GM18870 (cell line): Measurements from ENCODE around the gene SCRN2.

Experiments used
- ATAC-seq: cut with Tn5 transposase; IDR thresholded peaks from one replicate; pipeline ENCODE4 v1.9.1; 2021; ENCODE audit warnings: moderate library complexity; ENCODE audit not compliant: unreplicated experiment

Gene SCRN2

DNA sequence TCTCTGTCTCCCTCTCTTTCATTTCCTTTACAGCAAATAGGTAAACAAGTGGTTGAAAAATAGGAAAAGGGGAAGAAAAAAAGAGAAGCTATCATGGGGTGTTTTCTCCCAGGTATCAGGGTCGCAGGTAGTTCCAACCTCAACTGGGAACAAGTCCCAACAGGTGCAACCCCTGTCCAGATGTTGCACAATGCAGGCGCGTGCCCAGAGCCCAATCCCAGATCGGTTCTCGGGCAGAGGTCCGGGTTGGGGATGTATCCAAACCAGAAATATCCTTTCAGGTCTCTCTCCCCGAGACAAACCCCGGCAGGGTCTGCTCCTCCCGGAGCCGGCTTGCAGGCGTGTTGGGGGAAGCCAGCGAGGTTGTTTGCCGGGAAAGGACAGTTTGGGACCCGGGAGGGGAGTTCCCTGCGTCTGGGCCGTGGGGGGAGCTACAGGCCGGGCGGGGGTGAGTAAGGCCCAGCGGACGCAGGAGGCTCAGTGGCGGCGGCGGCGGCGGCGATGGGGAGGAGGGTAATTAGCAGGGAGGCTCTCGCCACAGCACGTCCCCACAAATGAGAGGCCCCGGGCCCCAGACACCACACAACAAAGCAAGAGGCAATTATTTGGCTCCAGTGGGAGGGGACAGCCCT is 31.1 kb upstream of the SCRN2 start:
- ATAC-seq: no peak

- ATAC-seq: no peak
Measured at GRCh38 chr17:47871048-47871447, 30.0 kb upstream of the SCRN2 start.

DNA sequence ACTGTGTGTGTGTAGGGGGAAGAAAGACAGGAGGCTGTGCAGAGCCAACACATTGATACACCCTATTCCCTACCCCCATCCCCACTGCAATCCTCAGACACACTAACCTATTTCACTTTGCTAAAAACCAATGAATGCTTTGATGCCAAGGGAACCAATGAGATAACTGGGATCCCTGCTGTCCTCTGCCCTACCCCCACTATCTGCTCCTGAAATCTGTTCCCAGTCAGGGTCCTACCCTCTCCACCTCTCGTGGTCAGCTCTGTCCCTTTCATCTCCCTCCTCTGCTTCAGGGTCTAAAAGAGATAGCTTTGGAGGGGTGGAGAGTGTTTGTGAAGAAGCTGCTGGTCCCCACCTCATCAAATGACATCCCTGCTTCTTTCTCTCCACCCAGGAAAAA is 29.0 kb upstream of the SCRN2 start:
- no peak for ATAC-seq

DNA sequence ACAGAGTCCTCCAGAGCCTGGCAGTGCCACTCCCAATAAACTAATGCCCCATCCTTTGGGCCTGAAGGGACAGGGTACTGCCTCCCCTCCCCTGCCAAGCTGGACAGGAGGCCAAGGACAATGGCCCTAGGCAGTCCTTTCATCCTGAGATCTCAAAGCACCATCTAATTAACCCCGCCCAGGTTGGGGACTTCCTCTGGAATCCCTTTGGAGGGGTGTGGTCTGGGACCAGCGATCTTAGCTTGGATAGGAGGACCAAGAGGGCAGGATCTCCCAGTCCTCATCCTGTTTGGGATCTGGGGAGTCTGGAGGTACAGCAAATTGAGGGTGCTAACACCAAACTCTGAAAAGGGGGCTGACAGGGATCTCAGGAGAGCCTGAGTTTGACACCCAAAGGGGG is 28.0 kb upstream of the SCRN2 start:
- ATAC-seq: no peak

DNA sequence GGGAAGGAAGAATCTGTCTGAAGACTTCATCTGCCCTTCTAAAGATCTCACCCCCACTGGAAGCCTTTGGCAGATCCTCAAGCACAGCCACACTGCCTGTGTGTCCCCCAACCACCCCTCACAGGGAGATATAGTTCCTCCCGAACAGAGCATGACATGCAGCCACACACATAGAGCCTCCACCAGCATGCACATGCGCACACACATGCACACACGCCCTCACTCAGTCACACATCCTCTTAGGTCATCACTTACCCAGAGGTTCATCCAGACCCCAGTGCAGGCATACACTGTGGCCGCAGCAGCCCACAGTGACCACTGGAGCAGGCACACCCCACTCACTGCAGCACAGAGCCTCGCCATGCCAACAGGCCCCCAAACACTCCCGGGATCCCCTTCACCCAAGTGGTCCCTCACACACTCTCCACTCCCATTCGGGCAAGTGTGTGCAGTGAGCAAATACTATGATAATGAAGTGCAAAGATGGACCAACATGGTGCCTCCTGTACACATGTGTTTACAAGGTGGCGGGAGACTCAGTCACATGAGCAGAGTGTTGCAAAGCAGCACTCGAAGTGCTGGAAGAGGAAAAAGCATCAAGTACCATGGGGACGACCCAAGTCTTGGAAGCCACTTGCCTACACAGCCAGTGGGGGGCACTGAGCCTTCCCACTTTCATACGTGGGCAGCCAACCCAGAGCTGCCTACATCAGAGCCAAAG is 26.9 kb upstream of the SCRN2 start:
- ATAC-seq: no peak

DNA sequence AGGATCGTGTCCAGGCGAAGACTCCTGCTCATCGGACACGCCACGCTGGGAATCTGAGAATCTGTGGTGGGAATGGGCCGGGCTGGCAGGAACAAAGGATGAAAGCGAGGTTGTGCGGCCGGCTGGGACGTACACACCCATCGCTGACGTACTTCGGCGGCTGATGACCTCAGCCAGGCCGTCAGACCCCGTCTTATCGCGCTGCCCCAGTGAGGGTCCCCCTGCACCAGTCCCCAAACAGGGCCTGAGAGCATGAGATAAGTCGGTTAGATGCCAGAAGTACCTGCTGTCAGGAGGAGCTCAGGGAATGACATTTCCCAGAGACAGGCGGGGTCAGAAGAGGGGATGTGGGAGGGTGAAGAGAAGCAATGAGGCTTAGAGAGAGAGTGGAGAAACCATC is 25.9 kb upstream of the SCRN2 start:
- ATAC-seq: no peak

DNA sequence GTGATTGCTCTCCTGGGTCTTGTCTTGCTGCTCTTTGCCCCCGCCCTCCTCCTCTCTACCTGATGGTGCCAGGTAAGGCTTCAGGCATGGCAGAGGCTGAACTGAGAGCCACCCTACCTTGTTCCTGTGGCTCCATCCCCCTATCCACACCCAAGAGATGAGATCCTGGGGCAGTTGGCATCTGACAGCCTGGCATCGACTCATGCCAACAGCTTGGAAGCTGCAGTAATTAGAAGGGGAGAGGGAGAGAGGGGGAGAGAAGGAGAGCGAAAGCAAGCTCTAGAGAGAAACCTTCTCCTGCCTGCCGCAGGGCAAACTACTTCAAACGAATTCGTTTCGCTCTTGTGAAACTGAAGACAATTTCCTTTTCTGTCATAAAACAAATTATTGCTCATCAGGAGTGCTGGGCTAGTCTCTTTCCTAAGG is 23.7 kb upstream of the SCRN2 start:
- no peak for ATAC-seq

DNA sequence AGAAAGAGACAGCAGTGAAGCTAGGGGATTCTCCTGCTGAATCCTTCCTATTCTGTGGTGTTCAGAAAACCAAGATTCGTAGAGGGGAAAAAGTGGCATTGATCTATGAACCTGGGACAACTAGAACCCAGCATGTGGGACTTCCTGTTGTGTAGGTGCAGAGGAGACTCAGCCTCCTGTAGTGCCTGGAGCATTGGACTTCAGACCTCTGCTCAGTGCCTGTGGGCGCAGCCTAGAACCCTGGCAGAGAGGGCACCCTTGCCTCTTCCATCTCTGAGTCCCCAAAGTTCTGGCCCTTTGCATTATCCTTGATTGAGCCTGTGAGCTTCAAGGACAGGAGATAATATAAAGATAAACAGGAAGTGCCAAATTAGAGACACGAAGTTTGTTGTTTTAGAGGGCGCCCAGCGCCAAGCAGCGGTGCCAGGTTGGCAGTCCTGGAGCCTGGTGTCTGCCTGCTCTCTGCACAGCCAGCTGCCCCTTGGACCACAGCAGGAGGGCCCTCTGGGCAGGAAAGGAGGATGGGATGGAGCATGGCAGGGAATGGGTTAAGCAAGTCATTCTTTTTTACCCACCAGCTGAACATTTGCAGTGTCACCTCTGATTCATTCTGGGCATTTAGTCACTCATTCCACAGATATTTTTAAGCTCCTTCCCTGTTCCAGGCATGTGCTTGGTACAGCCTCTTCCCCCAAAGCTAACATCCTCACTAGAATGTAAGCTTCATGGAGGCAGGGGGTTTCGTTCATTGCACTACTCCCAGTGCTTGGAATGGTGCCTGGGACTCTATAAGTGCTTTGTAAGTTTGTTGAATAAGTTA is 21.8 kb upstream of the SCRN2 start:
- no peak for ATAC-seq

DNA sequence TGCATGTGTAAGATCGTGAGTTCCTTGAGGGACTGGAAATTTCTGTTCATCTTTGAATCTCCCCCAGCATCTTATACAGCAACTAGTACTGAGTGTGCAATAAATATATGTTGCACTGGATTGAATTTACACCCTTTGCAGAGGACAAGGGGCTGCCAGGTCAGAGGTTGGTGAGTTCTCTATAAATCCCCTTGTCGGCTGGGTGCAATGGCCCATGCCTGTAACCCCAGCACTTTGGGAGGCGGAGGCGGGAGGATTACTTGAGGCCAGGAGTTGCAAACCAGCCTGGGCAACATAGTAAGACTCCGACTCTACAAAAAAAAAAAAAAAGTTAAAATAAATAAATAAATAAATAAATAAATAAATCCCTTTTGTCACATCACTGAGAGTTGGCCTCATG is 19.3 kb upstream of the SCRN2 start:
- no peak for ATAC-seq

- no peak for ATAC-seq
Measured at GRCh38 chr17:47857551-47858455, 16.7 kb upstream of the SCRN2 start.

GRCh38 chr17:47856830-47857229 is 15.8 kb upstream of the SCRN2 start:
- no peak for ATAC-seq

DNA sequence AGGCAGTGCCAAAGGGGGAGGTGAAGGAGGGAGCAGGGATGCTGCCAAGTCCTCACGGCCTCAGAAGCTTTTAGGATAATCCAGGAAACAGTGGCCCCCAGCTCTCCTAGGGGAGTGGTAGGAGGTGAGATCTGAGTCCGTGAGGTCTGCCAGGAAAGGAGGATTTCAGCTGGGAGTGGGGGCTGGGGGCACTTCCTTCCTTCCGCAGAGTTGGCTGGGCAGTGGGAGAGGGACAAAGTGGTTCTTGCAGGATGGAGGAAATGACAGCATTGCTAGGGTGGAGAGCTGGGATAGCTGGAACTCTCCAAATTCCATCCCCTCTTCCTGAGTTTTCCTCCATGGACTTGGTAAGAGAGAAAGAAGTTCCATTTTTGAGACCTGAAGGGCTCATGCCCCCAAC is 14.7 kb upstream of the SCRN2 start:
- ATAC-seq: no peak

DNA sequence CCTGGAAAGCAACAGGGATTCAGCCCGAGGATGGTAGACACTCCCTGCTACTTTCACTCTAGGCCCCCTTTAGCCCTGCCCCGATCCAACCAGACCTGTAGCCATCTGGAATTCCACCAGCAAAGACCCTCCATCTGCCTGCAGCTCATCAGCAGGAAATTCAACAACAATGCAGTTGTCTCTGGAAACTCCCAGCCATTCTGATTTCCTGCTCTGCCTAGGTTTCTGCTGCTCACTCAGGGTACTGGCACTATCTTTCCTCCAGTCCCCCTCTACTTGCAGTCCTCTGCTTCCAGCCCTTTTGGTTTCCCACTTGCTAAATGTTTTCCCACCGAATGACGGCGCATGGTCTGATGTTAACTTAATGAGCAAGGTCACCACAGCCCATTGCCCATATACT is 12.5 kb upstream of the SCRN2 start:
- ATAC-seq: no peak

GRCh38 chr17:47852113-47852949 is 11.3 kb upstream of the SCRN2 start:
- no peak for ATAC-seq

- no peak for ATAC-seq
Measured at GRCh38 chr17:47851764-47852112, 10.7 kb upstream of the SCRN2 start.

- ATAC-seq: no peak
Measured at GRCh38 chr17:47850692-47851573, 9.9 kb upstream of the SCRN2 start, which contains the start of gene SP6. SP6 (minus strand) TSS chr17:47851163; CDS start chr17:47848429, 2,734 bp downstream.

- ATAC-seq: no peak
Measured at GRCh38 chr17:47850373-47850691, 9.3 kb upstream of the SCRN2 start.

DNA sequence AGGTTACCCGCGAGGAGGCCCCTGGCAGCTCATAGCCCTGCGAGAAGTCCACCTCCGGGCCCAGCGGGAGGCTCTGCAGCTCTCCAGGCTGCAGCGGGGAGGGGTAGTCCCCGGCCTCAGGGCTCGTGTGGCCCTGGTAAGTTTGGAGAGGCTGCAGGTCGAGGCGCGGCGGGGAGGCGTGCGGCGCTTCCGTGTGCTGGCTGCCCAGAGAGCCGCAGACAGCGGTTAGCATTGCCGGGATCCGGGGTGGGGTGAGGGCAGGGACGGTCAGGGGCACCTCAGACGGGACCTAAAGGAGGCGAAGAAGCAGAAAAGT is 7.1 kb upstream of the SCRN2 start:
- ATAC-seq: no peak
